Keratinocyte (primary cell): ENCODE data around the gene DDX54. TPM values are rescaled to one million over a fixed set of nuclear protein-coding genes. Genes with fewer than 3 reads are reported as not detected.

Source experiments
- DNase-seq: peaks from one replicate; pipeline ENCODE4 v3.0.0-alpha.2; 2011; ENCODE audit warnings: low read depth, missing footprints, low spot score
- FAIRE-seq: peaks from 2 replicates; lab custom pipeline; 2011; peaks lifted over from hg19 to GRCh38; lab: Jason Lieb, UNC
- H2AFZ ChIP-seq: 2 replicates; pipeline ENCODE4 v1.6.0; 2012; ENCODE audit warnings: low read length, control low read depth, inconsistent platforms; ENCODE audit not compliant: control insufficient read depth
- H3K27ac ChIP-seq: 2 replicates; pipeline ENCODE4 v1.5.1; 2011; ENCODE audit warnings: low read length; ENCODE audit not compliant: control insufficient read depth, insufficient read depth
- H3K27me3 ChIP-seq: 3 replicates; pipeline ENCODE4 v1.6.0; 2011; ENCODE audit warnings: low read length; ENCODE audit not compliant: control insufficient read depth, insufficient read depth; ENCODE audit errors: extremely low read depth
- H3K36me3 ChIP-seq, 2 experiments: 2 replicates in 1 of 2; 3 replicates in 1 of 2; pipeline ENCODE4 v1.5.1; 2011; ENCODE audit warnings: low read length in 2 of 2, mild to moderate bottlenecking in 1 of 2; ENCODE audit not compliant: control insufficient read depth in 2 of 2, insufficient read depth in 2 of 2; ENCODE audit errors: extremely low read depth in 1 of 2
- H3K4me1 ChIP-seq: 3 replicates; pipeline ENCODE4 v1.5.1; 2011; ENCODE audit warnings: low read length; ENCODE audit not compliant: control insufficient read depth, insufficient read depth; ENCODE audit errors: extremely low read depth
- H3K4me2 ChIP-seq: 3 replicates; pipeline ENCODE4 v1.6.0; 2011; ENCODE audit warnings: low read depth, low read length; ENCODE audit not compliant: control insufficient read depth, insufficient read depth; ENCODE audit errors: extremely low read depth
- H3K4me3 ChIP-seq, 3 experiments: fragments of 200-600 bp in 1 of 3; sonication (generic) in 1 of 3; 2 replicates in 2 of 3; 3 replicates in 1 of 3; pipeline ENCODE4 v1.5.1; 2011 to 2016; ENCODE audit warnings: low read length in 3 of 3, mild to moderate bottlenecking in 3 of 3, control low read depth in 2 of 3, inconsistent platforms in 1 of 3, low read depth in 1 of 3, mixed read lengths in 1 of 3, mixed run types in 1 of 3, moderate library complexity in 1 of 3; ENCODE audit not compliant: control insufficient read depth in 2 of 3, insufficient read depth in 2 of 3; ENCODE audit errors: extremely low read depth in 1 of 3
- H3K79me2 ChIP-seq: 2 replicates; pipeline ENCODE4 v1.6.0; 2012; ENCODE audit warnings: low read length; ENCODE audit not compliant: control insufficient read depth, insufficient read depth
- H3K9ac ChIP-seq: 3 replicates; pipeline ENCODE4 v1.6.0; 2011; ENCODE audit warnings: low read length; ENCODE audit not compliant: control insufficient read depth, insufficient read depth; ENCODE audit errors: extremely low read depth
- H3K9me1 ChIP-seq: 3 replicates; pipeline ENCODE4 v1.6.0; 2011; ENCODE audit warnings: low read length; ENCODE audit not compliant: control insufficient read depth, insufficient read depth; ENCODE audit errors: extremely low read depth
- H3K9me3 ChIP-seq: 2 replicates; pipeline ENCODE4 v1.5.1; 2012; ENCODE audit warnings: low read depth, low read length; ENCODE audit not compliant: control insufficient read depth
- H4K20me1 ChIP-seq: 3 replicates; pipeline ENCODE4 v1.6.0; 2011; ENCODE audit warnings: low read length; ENCODE audit not compliant: control insufficient read depth, insufficient read depth; ENCODE audit errors: extremely low read depth
- CTCF ChIP-seq, 3 experiments: IDR thresholded peaks in 1 of 3; conservative IDR thresholded peaks in 1 of 3; optimal IDR thresholded peaks in 1 of 3; 2 replicates in 2 of 3; 3 replicates in 1 of 3; pipeline versions ENCODE3 to v1.5.1; 2011; ENCODE audit warnings: low read length in 3 of 3, mild to moderate bottlenecking in 3 of 3, moderate library complexity in 2 of 3, control low read depth in 1 of 3, inconsistent platforms in 1 of 3; ENCODE audit not compliant: insufficient read depth in 2 of 3; ENCODE audit errors: extremely low read depth in 1 of 3
- EZH2 ChIP-seq: IDR thresholded peaks from one replicate; pipeline ENCODE4 v1.6.1; 2012; ENCODE audit warnings: inconsistent platforms, mild to moderate bottlenecking, low read length, moderate library complexity
- dilution Hi-C: fragments of 300-500 bp; cut with MboI; formaldehyde crosslinking; loops from one replicate; pipeline ENCODE4 v1.7.0; 2020; ENCODE audit warnings: low sequenced_read_pairs; ENCODE audit not compliant: extremely low pct_ligation_motif_present
- polyA plus RNA-seq, 5 experiments: library from polyadenylated mRNA; depleted of rRNA in 3 of 5; stranded (reverse) in 3 of 5; stranded (forward) in 1 of 5; unstranded in 1 of 5; fragments of >200 nt; gene quantifications; 1 replicate in 1 of 5; 2 replicates in 3 of 5; 3 replicates in 1 of 5; pipeline versions ENCODE4 v1.2.1 to v1.2.3, GENCODE V29; 2011 to 2012; ENCODE audit warnings: missing spikeins in 2 of 5, low read depth in 1 of 5, low replicate concordance in 1 of 5

DDX54 gene
- polyA plus RNA-seq, 1 donor (not counting 4 experiments of a cell fraction or from before 2014, with no cell fraction given), result 44.6 TPM

- Histone ChIP-seq H3K4me2 (peak overlapping the region; percentile 96), H3K9me1 (peaks cover 3% of the 10 kb centered on the region), H3K9me3 (no peaks in the 10 kb centered on the region), H3K4me1 (peaks cover 22% of the 10 kb centered on the region), H3K79me2 (peaks cover 6% of the 10 kb centered on the region), H3K36me3 (peaks cover 0 to 3% of the 10 kb centered on the region in 2 experiments), H3K4me3 (peak overlapping the region; percentile 62 to 86 (median 81)), H2AFZ (peak overlapping the region; percentile 63), H3K27me3 (no peaks in the 10 kb centered on the region), H3K9ac (peak overlapping the region; percentile 88), H4K20me1 (no peaks in the 10 kb centered on the region), H3K27ac (peak overlapping the region; percentile 71)
- FAIRE-seq (no peak), DNase-seq (no peak)
- dilution Hi-C loops, result no loop called here
- TF ChIP-seq EZH2 (no peak), CTCF (optimal IDR thresholded peaks at IDR 0.05 in 1 of 3, IDR thresholded peaks at IDR 0.05 in 1 of 3, conservative IDR thresholded peaks at IDR 0.05 in 1 of 3; ENCODE audit: extremely low read depth in 1 of 3, insufficient read depth in 2 of 3, low read length in 3 of 3) (no peak)
Measured at GRCh38 chr12:113221997-113222729, 36.9 kb upstream of the DDX54 start.

GRCh38 chr12:113221181-113221996, 36.1 kb upstream of the DDX54 start, which contains the start of gene TPCN1:
TSS of gene TPCN1 (plus strand) at chr12:113221464. CDS start at chr12:113226853, 5,389 bp downstream.
- FAIRE-seq (peak; percentile 83), DNase-seq (peak; percentile 99)
- Histone ChIP-seq H3K36me3 (no peaks in the 10 kb centered on the region), H3K4me2 (peak within 1 kb of the TSS; percentile 96), H3K9me3 (no peaks in the 10 kb centered on the region), H3K4me3 (peak within 1 kb of the TSS; percentile 62 to 87 (median 86)), H3K9ac (peak within 1 kb of the TSS; percentile 88), H3K79me2 (peaks cover 6% of the 10 kb centered on the region), H3K27me3 (no peaks in the 10 kb centered on the region), H2AFZ (peak within 1 kb of the TSS; percentile 99), H3K27ac (peak within 1 kb of the TSS; percentile 71), H3K4me1 (peaks cover 22% of the 10 kb centered on the region), H3K9me1 (peaks cover 3% of the 10 kb centered on the region), H4K20me1 (no peaks in the 10 kb centered on the region)
- TF ChIP-seq EZH2 (no peak), CTCF (optimal IDR thresholded peaks at IDR 0.05 in 1 of 3, IDR thresholded peaks at IDR 0.05 in 1 of 3, conservative IDR thresholded peaks at IDR 0.05 in 1 of 3; ENCODE audit: extremely low read depth in 1 of 3, insufficient read depth in 2 of 3, low read length in 3 of 3) (no peak)
- dilution Hi-C loops, result no loop called here
